GM18526 (cell line): ENCODE results near the gene RIMS1.

Source experiments
- POLR2A ChIP-seq: IDR thresholded peaks from 3 replicates; pipeline ENCODE4 v1.6.1; 2011; ENCODE audit not compliant: insufficient read length; ENCODE audit errors: extremely low read depth

Gene RIMS1

GRCh38 chr6:72061286-72061685, 174.9 kb downstream of the RIMS1 start:
- TF ChIP-seq POLR2A: no peak

GRCh38 chr6:72064399-72064975, 178.1 kb downstream of the RIMS1 start:
- TF ChIP-seq POLR2A: no peak

DNA sequence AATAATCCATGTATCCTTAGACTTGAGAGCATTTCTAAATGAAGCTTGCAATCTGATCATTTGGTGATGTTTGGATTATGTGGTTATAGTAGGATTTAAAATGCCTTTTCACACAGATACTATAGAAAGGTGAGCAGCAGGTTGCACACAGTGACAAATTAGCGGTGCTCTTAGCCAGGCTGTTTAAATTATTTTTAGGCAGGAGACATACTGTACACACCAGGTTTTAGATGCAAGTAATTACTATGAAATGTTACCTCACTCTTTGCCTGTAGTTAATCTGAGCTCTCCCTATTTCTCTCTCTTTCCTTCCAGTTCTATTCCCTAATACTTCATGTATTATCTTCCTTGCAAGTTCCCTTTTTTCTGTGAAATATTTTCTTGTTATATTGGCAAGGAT, 191.7 kb downstream of the RIMS1 start:
- TF ChIP-seq POLR2A: no peak

- no peak for TF ChIP-seq POLR2A
These were observed 194.1 kb downstream of the RIMS1 start for GRCh38 chr6:72080260-72080941.

DNA sequence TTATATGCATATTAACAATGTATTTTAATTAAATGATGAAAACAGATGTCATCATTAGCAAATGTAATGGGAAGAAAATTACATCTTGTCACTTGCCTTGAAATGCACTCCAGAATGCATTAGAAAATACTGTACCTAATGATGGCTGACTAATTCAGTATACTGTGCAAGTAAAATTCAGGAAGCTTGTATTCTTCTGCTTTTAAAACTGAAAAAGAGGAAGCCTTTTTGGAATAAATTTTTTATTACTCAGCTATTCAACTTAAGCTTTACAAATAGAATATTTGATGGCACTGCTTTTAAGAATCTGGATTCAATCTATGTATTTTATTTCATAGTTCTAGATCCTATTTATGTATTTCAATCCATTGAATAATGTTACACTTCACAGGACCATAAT, 195.5 kb downstream of the RIMS1 start:
- no peak for TF ChIP-seq POLR2A

DNA sequence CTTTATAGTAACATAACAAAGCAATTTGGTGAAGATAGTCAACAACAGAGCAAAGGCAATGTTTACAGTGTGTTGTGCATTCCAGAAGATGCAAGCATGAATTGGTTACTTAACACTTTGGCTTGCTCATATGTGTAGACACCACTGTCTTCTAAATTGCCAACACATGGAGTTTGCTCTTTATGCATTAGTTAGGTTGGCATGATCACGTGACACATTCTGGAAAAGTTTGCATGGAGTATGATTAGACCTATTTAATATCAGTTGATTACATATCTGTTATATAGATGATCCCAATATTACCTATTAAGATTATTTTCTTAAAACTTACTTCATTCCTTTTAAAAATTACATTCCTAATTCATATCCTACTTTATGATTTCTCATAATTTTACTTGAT, 197.6 kb downstream of the RIMS1 start:
- no peak for TF ChIP-seq POLR2A

- TF ChIP-seq POLR2A: no peak
These were observed 198.7 kb downstream of the RIMS1 start for GRCh38 chr6:72084992-72085569.

- TF ChIP-seq POLR2A: no peak
These were observed 208.2 kb downstream of the RIMS1 start for GRCh38 chr6:72094506-72094905.

DNA sequence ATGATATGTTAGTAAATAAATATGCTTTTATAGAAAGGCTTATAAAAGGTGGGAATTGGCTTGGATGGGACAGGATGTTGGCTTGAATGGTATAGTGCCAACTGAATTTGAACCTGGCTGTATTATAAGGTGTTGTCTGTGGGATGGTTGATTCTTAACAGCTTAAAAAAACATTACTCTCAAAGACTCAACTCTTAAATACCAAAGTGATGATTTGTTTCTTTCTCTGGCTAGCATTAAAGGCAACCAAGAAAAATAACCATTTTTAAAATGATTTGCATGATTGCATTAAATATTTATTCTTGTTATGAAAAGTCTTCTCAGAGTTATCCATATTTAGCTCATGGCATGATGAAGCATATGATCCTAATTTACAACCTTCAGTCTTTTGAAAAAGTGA, 216.2 kb downstream of the RIMS1 start:
- no peak for TF ChIP-seq POLR2A

GRCh38 chr6:72111611-72112010, 225.3 kb downstream of the RIMS1 start:
- no peak for TF ChIP-seq POLR2A

- TF ChIP-seq POLR2A: no peak
These were observed 244.0 kb downstream of the RIMS1 start for GRCh38 chr6:72130327-72130726.

- TF ChIP-seq POLR2A: no peak
These were observed 246.1 kb downstream of the RIMS1 start for GRCh38 chr6:72132427-72132826.

DNA sequence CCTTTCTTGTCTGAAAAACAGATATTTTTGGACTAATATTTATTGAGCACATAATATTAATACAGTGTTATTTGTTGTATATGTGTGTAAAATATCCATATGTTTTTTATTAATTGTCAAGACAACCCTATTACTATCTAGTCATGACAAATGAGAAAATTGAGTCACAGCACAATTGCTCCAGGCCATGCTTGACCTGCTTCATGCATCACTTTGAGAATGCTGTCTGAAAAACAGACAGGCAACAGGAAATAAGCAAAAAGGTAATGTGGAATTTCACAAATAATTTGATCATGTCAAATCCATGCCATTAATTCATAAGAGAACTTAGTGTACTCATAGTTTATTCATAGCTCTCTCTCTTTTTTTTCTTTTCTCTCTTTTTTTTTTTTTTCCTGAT, 246.5 kb downstream of the RIMS1 start:
- TF ChIP-seq POLR2A: no peak

DNA sequence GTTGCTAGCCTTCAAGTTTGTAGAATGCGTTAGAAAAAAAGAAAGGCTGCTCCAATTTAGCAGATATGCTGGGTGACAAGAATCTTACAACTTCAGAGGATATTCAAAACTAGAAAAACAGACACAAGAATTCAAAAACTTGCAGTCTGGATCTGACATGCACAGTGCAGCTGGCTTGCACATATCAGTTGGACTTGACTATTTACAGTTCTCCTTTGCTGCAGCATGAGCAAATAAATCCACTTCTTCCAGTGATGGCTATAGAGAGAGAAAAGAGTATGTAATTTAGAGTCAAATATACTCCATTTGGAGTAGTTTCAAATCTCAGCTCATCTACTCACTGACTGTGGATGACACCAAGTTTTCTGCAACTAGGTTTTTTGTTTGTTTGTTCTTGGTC, 247.0 kb downstream of the RIMS1 start:
- TF ChIP-seq POLR2A: no peak

- no peak for TF ChIP-seq POLR2A
These were observed 254.4 kb downstream of the RIMS1 start for GRCh38 chr6:72140795-72141194.

DNA sequence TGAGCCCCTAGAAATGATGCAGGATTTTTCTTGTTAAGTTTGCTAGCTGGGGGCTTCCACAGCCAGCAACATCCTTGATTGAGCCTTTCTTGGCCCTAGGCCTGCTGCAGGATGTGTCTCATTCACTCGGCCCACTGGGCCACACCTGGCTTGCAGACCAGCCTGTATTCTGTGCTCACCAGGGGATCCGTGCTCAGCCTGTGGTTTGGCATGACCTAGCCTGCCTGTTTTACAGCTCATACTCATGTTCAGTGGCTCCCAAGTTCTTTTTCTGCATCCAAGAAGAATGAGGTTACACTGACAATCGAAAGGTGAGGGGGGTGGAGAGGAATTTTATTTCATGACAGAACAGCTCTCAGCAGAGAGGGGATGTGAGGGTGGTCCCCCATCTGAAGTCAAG, 263.4 kb downstream of the RIMS1 start:
- TF ChIP-seq POLR2A: no peak

DNA sequence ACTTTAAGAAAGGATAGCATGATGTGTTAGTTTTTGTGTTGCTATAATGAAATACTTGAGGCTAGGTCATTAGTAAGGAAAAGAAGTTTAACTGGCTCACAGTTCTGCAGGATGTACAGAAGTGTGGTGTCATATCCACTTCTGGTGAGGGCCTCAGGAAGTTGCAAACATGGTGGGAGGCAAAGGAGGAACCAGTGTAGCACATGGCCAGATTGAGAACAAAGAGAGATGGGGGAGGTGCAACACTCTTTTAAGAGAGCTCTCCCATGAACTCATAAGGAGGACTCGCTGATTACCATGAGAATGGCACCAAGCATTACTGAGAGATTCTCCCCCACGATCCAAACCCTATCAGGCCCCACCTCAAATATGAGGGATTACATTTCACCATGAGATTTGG, 265.4 kb downstream of the RIMS1 start:
- TF ChIP-seq POLR2A: no peak
